Glutamatergic neuron (in vitro differentiated cells): ENCODE data around the gene GRID1. TPM values are rescaled to one million over a fixed set of nuclear protein-coding genes. Genes with fewer than 3 reads are reported as not detected.

Experiments
- DNase-seq: peaks from one replicate; pipeline ENCODE4 v3.0.0; 2022
- H3K27ac Mint-ChIP-seq: one replicate; pipeline ENCODE4 v1.8.0; 2020; ENCODE audit warnings: mild to moderate bottlenecking, mixed read lengths, inconsistent platforms; ENCODE audit not compliant: unreplicated experiment
- H3K27me3 Mint-ChIP-seq: one replicate; pipeline ENCODE4 v1.8.0; 2020; ENCODE audit warnings: mild to moderate bottlenecking, moderate library complexity, mixed read lengths, inconsistent platforms; ENCODE audit not compliant: unreplicated experiment
- H3K36me3 Mint-ChIP-seq: one replicate; pipeline ENCODE4 v1.8.0; 2020; ENCODE audit warnings: mild to moderate bottlenecking, mixed read lengths, inconsistent platforms; ENCODE audit not compliant: unreplicated experiment
- H3K4me1 Mint-ChIP-seq: one replicate; pipeline ENCODE4 v1.8.0; 2020; ENCODE audit warnings: mild to moderate bottlenecking, low read depth, mixed read lengths, inconsistent platforms; ENCODE audit not compliant: unreplicated experiment
- H3K4me3 Mint-ChIP-seq: one replicate; pipeline ENCODE4 v1.8.0; 2020; ENCODE audit warnings: mild to moderate bottlenecking, mixed read lengths, inconsistent platforms; ENCODE audit not compliant: unreplicated experiment
- H3K9me3 Mint-ChIP-seq: one replicate; pipeline ENCODE4 v1.8.0; 2020; ENCODE audit warnings: mild to moderate bottlenecking, moderate library complexity, mixed read lengths, inconsistent platforms; ENCODE audit not compliant: unreplicated experiment
- CTCF ChIP-seq: fragments of 200-600 bp; sonication (generic); IDR thresholded peaks from one replicate; pipeline ENCODE4 v1.5.0; 2021; ENCODE audit not compliant: partially characterized antibody, unreplicated experiment
- total RNA-seq: library from RNA; stranded (reverse); fragmentation: NEBNext Ultra II Directional; extraction: Animal tissue kit (Norgen Biotek cat#: 25700); gene quantifications from one replicate; pipeline ENCODE4 v1.2.1, GENCODE V29; 2021; ENCODE audit not compliant: unreplicated experiment

The GRID1 gene
- total RNA-seq, 1 donor from 2014 or later, result 8.0 TPM

GRCh38 chr10:86063341-86063740 lies 303.3 kb downstream of the GRID1 start:
- H3K4me1 Mint-ChIP-seq, result peaks cover 11% of the 10 kb centered on the region
- no peak overlapping the region for H3K27ac Mint-ChIP-seq
- no peak for TF ChIP-seq CTCF
- DNase-seq, result no peak
- no peaks in the 10 kb centered on the region for H3K9me3 Mint-ChIP-seq
- peaks cover 5% of the 10 kb centered on the region for H3K27me3 Mint-ChIP-seq
- H3K4me3 Mint-ChIP-seq, result no peak overlapping the region
- H3K36me3 Mint-ChIP-seq, result no peaks in the 10 kb centered on the region

GRCh38 chr10:86062647-86063145 lies 303.9 kb downstream of the GRID1 start:
- H3K36me3 Mint-ChIP-seq, result peaks cover 1% of the 10 kb centered on the region
- H3K27ac Mint-ChIP-seq, result no peak overlapping the region
- H3K4me1 Mint-ChIP-seq, result peaks cover 11% of the 10 kb centered on the region
- H3K4me3 Mint-ChIP-seq, result no peak overlapping the region
- no peaks in the 10 kb centered on the region for H3K9me3 Mint-ChIP-seq
- H3K27me3 Mint-ChIP-seq, result peaks cover 5% of the 10 kb centered on the region
- TF ChIP-seq CTCF, result no peak
- DNase-seq, result no peak

GRCh38 chr10:86062198-86062550 lies 304.4 kb downstream of the GRID1 start:
- TF ChIP-seq CTCF, result no peak
- H3K4me3 Mint-ChIP-seq, result no peak overlapping the region
- no peak for DNase-seq
- no peak overlapping the region for H3K27ac Mint-ChIP-seq
- peaks cover 5% of the 10 kb centered on the region for H3K36me3 Mint-ChIP-seq
- H3K4me1 Mint-ChIP-seq, result peaks cover 11% of the 10 kb centered on the region
- H3K27me3 Mint-ChIP-seq, result peaks cover 5% of the 10 kb centered on the region
- H3K9me3 Mint-ChIP-seq, result no peaks in the 10 kb centered on the region

GRCh38 chr10:86061278-86062197 lies 305.1 kb downstream of the GRID1 start:
- Mint-ChIP-seq H3K27me3 (peaks cover 5% of the 10 kb centered on the region), H3K27ac (no peak overlapping the region), H3K4me3 (peak overlapping the region; percentile 3), H3K9me3 (no peaks in the 10 kb centered on the region), H3K36me3 (peaks cover 5% of the 10 kb centered on the region), H3K4me1 (peaks cover 11% of the 10 kb centered on the region)
- no peak for TF ChIP-seq CTCF
- no peak for DNase-seq
